ENCODE results near the gene EDC3. TPM values are rescaled to one million over a fixed set of nuclear protein-coding genes. Genes with fewer than 3 reads are reported as not detected.

EDC3 gene
- total RNA-seq, 1 experiment from 2014 or later: 45.1 TPM

- CTCF ChIA-PET: no interaction called here
- peaks cover 5% of the 10 kb centered on the region; the same call in 1 of the 2 replicates for H3K27me3 ChIP-seq (ENCODE audit: insufficient read depth, low read length)
- ATAC-seq (no peak), DNase-seq (ENCODE audit: low read depth, low spot score) (no peak)
- H3K9me2 ChIP-seq (ENCODE audit: insufficient read depth): no peaks in the 10 kb centered on the region
- H3K4me3 ChIP-seq (replicated peaks in 1 of 2; ENCODE audit: low read depth in 1 of 2, low read length in 2 of 2): no peak overlapping the region
- no peak overlapping the region for H2AFZ ChIP-seq (ENCODE audit: low read depth, low read length, poor library complexity, severe bottlenecking)
- no peak overlapping the region for H3K27ac ChIP-seq (ENCODE audit: low read depth, low read length)
- RAD21 ChIA-PET (ENCODE audit: low non-redundant PET in 1 of 2, low total read pairs in 2 of 2, uncharacterized antibody in 2 of 2, unreplicated experiment in 2 of 2): no interaction called here
- H3K9me3 ChIP-seq (ENCODE audit: control insufficient read depth in 1 of 2, insufficient read depth in 1 of 2, low read depth in 1 of 2, low read length in 2 of 2): no peaks in the 10 kb centered on the region
- H3K36me3 ChIP-seq (ENCODE audit: control insufficient read depth in 1 of 2, insufficient read depth in 2 of 2, low read length in 2 of 2): no peaks in the 10 kb centered on the region
- no peak overlapping the region for H3K4me2 ChIP-seq (ENCODE audit: low read length)
- H3K9ac ChIP-seq (ENCODE audit: low read length): no peak overlapping the region
- no peaks in the 10 kb centered on the region for H4K20me1 ChIP-seq (ENCODE audit: insufficient read depth)
- POLR2A ChIA-PET: no interaction called here
- H3K4me1 ChIP-seq (ENCODE audit: control insufficient read depth in 1 of 2, insufficient read depth in 2 of 2, low read length in 2 of 2): no peaks in the 10 kb centered on the region
- no TSS peak for BruUV-seq (replicated peaks)
- H3K79me2 ChIP-seq (ENCODE audit: insufficient read depth, low read length): no peaks in the 10 kb centered on the region
- intact Hi-C loops (cut with micrococcal nuclease): no loop called here
- no peak for TF ChIP-seq ATF3 (IDR thresholded peaks at IDR 0.05)
- no peak for TF ChIP-seq CEBPB (IDR thresholded peaks at IDR 0.05; ENCODE audit: low read depth)
- TF ChIP-seq RAD21 (IDR thresholded peaks at IDR 0.05; ENCODE audit: low read depth): no peak
- no peak for TF ChIP-seq POLR2AphosphoS5 (IDR thresholded peaks at IDR 0.05; ENCODE audit: low read depth, low read length)
- TF ChIP-seq CBX3 (IDR thresholded peaks at IDR 0.05; ENCODE audit: low read depth): no peak
- TF ChIP-seq ZBTB33 (IDR thresholded peaks at IDR 0.05; ENCODE audit: extremely low read depth, insufficient replicate concordance, low read length): no peak
- no peak for TF ChIP-seq SP1 (IDR thresholded peaks at IDR 0.05; ENCODE audit: low read depth)
- no peak for TF ChIP-seq TCF7L2 (IDR thresholded peaks at IDR 0.05; ENCODE audit: borderline replicate concordance, extremely low read depth, insufficient read depth, insufficient read length)
- no peak for TF ChIP-seq EGR1 (IDR thresholded peaks at IDR 0.05; ENCODE audit: low read depth)
- no peak for TF ChIP-seq MAX (IDR thresholded peaks at IDR 0.05)
- no peak for TF ChIP-seq SIN3A (IDR thresholded peaks at IDR 0.05; ENCODE audit: low read depth)
- TF ChIP-seq SRF (IDR thresholded peaks at IDR 0.05; ENCODE audit: low read depth): no peak
These were observed 87.0 kb downstream of the EDC3 start for GRCh38 chr15:74608786-74609185.
